ENCODE measurements around the gene NDUFB4.

Gene NDUFB4

GRCh38 chr3:120555657-120556509, 40.3 kb upstream of the NDUFB4 start:
- no peak overlapping the region for H3K4me2 ChIP-seq

GRCh38 chr3:120557115-120557514, 39.0 kb upstream of the NDUFB4 start:
- Histone ChIP-seq H3K79me2 (ENCODE audit: insufficient read depth, low read depth) (no peaks in the 10 kb centered on the region), H2AFZ (ENCODE audit: low read depth) (no peak overlapping the region), H3K27me3 (ENCODE audit: insufficient read depth, low read depth) (no peaks in the 10 kb centered on the region), H4K20me1 (ENCODE audit: insufficient read depth) (no peaks in the 10 kb centered on the region), H3K36me3 (ENCODE audit: insufficient read depth) (no peaks in the 10 kb centered on the region), H3K27ac (no peak overlapping the region), H3K9ac (no peak overlapping the region), H3K4me1 (ENCODE audit: low read depth, poor library complexity, severe bottlenecking) (peaks cover 25% of the 10 kb centered on the region), H3K4me2 (no peak overlapping the region), H3K4me3 (IDR thresholded peaks at IDR 0.05; ENCODE audit: insufficient read depth, low read depth, low read length) (no peak overlapping the region)
- TF ChIP-seq CTCF (conservative IDR thresholded peaks at IDR 0.05; ENCODE audit: low read depth, low read length): no peak

More at GRCh38 chr3:120555657-120556509, 40.3 kb upstream of the NDUFB4 start:
- H3K4me3 ChIP-seq (IDR thresholded peaks at IDR 0.05; ENCODE audit: insufficient read depth, low read depth, low read length): no peak overlapping the region
- no peak overlapping the region for H2AFZ ChIP-seq (ENCODE audit: low read depth)
- TF ChIP-seq CTCF (conservative IDR thresholded peaks at IDR 0.05; ENCODE audit: low read depth, low read length): no peak
- no peaks in the 10 kb centered on the region for H3K36me3 ChIP-seq (ENCODE audit: insufficient read depth)
- H4K20me1 ChIP-seq (ENCODE audit: insufficient read depth): no peaks in the 10 kb centered on the region
- H3K27me3 ChIP-seq (ENCODE audit: insufficient read depth, low read depth): no peaks in the 10 kb centered on the region
- no peak overlapping the region for H3K27ac ChIP-seq
- no peak overlapping the region for H3K9ac ChIP-seq
- H3K4me1 ChIP-seq (ENCODE audit: low read depth, poor library complexity, severe bottlenecking): peaks cover 19% of the 10 kb centered on the region
- no peaks in the 10 kb centered on the region for H3K79me2 ChIP-seq (ENCODE audit: insufficient read depth, low read depth)

GRCh38 chr3:120558771-120559241, 37.3 kb upstream of the NDUFB4 start:
- TF ChIP-seq CTCF (conservative IDR thresholded peaks at IDR 0.05; ENCODE audit: low read depth, low read length): peak; percentile 93
- peak overlapping the region; percentile 77 for H2AFZ ChIP-seq (ENCODE audit: low read depth)
- no peaks in the 10 kb centered on the region for H3K36me3 ChIP-seq (ENCODE audit: insufficient read depth)
- peaks cover 25% of the 10 kb centered on the region for H3K4me1 ChIP-seq (ENCODE audit: low read depth, poor library complexity, severe bottlenecking)
- H4K20me1 ChIP-seq (ENCODE audit: insufficient read depth): no peaks in the 10 kb centered on the region
- H3K27ac ChIP-seq: peak overlapping the region; percentile 74
- peak overlapping the region; percentile 97 for H3K4me3 ChIP-seq (IDR thresholded peaks at IDR 0.05; ENCODE audit: insufficient read depth, low read depth, low read length)
- H3K79me2 ChIP-seq (ENCODE audit: insufficient read depth, low read depth): no peaks in the 10 kb centered on the region
- peak overlapping the region; percentile 89 for H3K9ac ChIP-seq
- H3K27me3 ChIP-seq (ENCODE audit: insufficient read depth, low read depth): no peaks in the 10 kb centered on the region
- peak overlapping the region; percentile 97 for H3K4me2 ChIP-seq

- peak; percentile 4; the same call in 1 of the 2 replicates for TF ChIP-seq CTCF (conservative IDR thresholded peaks at IDR 0.05; ENCODE audit: low read depth, low read length)
- Histone ChIP-seq H4K20me1 (ENCODE audit: insufficient read depth) (no peaks in the 10 kb centered on the region), H3K27me3 (ENCODE audit: insufficient read depth, low read depth) (no peaks in the 10 kb centered on the region), H3K4me3 (IDR thresholded peaks at IDR 0.05; ENCODE audit: insufficient read depth, low read depth, low read length) (no peak overlapping the region), H3K4me1 (ENCODE audit: low read depth, poor library complexity, severe bottlenecking) (peaks cover 25% of the 10 kb centered on the region), H3K4me2 (peak overlapping the region; percentile 97), H3K9ac (peak overlapping the region; percentile 89), H3K79me2 (ENCODE audit: insufficient read depth, low read depth) (no peaks in the 10 kb centered on the region), H3K27ac (0 out of 2 replicates have a peak overlapping the region, but pooled peaks have one; percentile 23), H3K36me3 (ENCODE audit: insufficient read depth) (no peaks in the 10 kb centered on the region), H2AFZ (ENCODE audit: low read depth) (peak overlapping the region; percentile 53)
Measured at GRCh38 chr3:120559242-120560061, 36.7 kb upstream of the NDUFB4 start.

All from KMS-11 (cell line).